ENCODE measurements around the gene HOXD4.
A peak's percentile ranks its signal among the peaks of the same experiment; 100 is the strongest.

The HOXD4 gene

GRCh38 chr2:176174382-176174823 is 23.1 kb downstream of the HOXD4 start:
- DNase-seq (ENCODE audit: low read depth), result no peak
- TF ChIP-seq CTCF (IDR thresholded peaks at IDR 0.05; ENCODE audit: low read depth, low read length, missing control alignments), result no peak
- in situ Hi-C loops (cut with HindIII; ENCODE audit: low sequenced_read_pairs), result no loop called here
- no peak overlapping the region for H3K4me3 ChIP-seq (ENCODE audit: low read depth, low read length)

- no peak overlapping the region for H3K4me3 ChIP-seq (ENCODE audit: low read depth, low read length)
- TF ChIP-seq CTCF (IDR thresholded peaks at IDR 0.05; ENCODE audit: low read depth, low read length, missing control alignments), result no peak
- in situ Hi-C loops (cut with HindIII; ENCODE audit: low sequenced_read_pairs), result no loop called here
- DNase-seq (ENCODE audit: low read depth), result no peak
Observed at GRCh38 chr2:176174824-176175708, 23.7 kb downstream of the HOXD4 start.

- no peak for TF ChIP-seq CTCF (IDR thresholded peaks at IDR 0.05; ENCODE audit: low read depth, low read length, missing control alignments)
- in situ Hi-C loops (cut with HindIII; ENCODE audit: low sequenced_read_pairs), result no loop called here
- no peak for DNase-seq (ENCODE audit: low read depth)
- no peak overlapping the region for H3K4me3 ChIP-seq (ENCODE audit: low read depth, low read length)
Observed at GRCh38 chr2:176175709-176176607, 24.6 kb downstream of the HOXD4 start.

- DNase-seq (ENCODE audit: low read depth), result no peak
- in situ Hi-C loops (cut with HindIII; ENCODE audit: low sequenced_read_pairs), result no loop called here
- no peak for TF ChIP-seq CTCF (IDR thresholded peaks at IDR 0.05; ENCODE audit: low read depth, low read length, missing control alignments)
- no peak overlapping the region for H3K4me3 ChIP-seq (ENCODE audit: low read depth, low read length)
Observed at GRCh38 chr2:176177580-176178037, 26.3 kb downstream of the HOXD4 start.

- in situ Hi-C loops (cut with HindIII; ENCODE audit: low sequenced_read_pairs), result no loop called here
- no peak for DNase-seq (ENCODE audit: low read depth)
- peak overlapping the region; percentile 10 for H3K4me3 ChIP-seq (ENCODE audit: low read depth, low read length)
- TF ChIP-seq CTCF (IDR thresholded peaks at IDR 0.05; ENCODE audit: low read depth, low read length, missing control alignments), result no peak
Observed at GRCh38 chr2:176178038-176178756, 26.8 kb downstream of the HOXD4 start.

All from astrocyte of the cerebellum (primary cell).